ENCODE results near the gene SFRP5. TPM values are rescaled to one million over a fixed set of nuclear protein-coding genes. Genes with fewer than 3 reads are reported as not detected.

SFRP5 gene
- total RNA-seq, 1 donor from 2014 or later, result not detected

DNA sequence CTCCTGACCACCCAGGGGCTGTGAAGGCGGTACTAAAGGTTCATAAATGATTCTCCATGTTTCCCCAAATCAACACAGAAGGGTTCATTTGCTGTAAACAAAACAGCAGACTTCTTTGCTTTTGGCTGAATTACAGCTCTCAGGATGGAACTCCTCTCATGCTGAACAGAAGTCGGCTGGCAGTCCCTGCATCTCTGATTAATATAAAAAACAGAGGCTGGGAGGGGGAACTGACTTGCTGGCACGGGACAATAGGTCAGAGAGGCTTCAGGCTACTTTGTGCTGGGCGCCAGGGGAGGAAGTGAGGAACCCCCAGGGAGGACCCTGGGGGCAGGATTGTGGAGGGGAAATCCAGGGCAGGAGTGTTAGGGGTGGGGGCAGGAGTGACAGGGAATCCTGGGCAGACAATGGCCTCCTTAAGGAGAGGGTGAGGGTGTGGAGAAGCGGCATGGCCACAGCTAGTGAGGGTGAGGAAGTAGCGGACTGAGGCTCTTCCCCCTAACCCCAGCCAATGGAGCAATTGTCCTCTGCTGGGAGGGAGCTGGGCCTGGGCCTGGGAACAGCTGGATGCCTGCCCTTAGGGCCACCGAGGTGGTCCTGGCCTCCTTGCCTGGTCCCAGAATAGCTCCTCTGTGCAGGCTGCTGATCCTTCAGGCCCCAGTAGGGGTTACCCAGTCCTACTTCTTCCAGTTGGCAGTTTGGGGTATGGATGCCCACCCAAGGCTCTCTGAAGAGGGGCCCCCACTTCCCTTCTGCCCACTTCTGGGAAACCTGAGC, 9.2 kb upstream of the SFRP5 start:
- no peak for DNase-seq
- H3K4me3 Mint-ChIP-seq, result no peak overlapping the region
- H3K4me1 Mint-ChIP-seq, result peaks cover 8% of the 10 kb centered on the region
- H3K27ac Mint-ChIP-seq, result peak overlapping the region; percentile 43
- intact Hi-C loops (cut with micrococcal nuclease), result no loop called here
- no peaks in the 10 kb centered on the region for H3K36me3 Mint-ChIP-seq (ENCODE audit: low read depth)
- no peaks in the 10 kb centered on the region for H3K9me3 Mint-ChIP-seq
- H3K27me3 Mint-ChIP-seq, result peaks cover 1% of the 10 kb centered on the region

GRCh38 chr10:97779975-97780374, 8.2 kb upstream of the SFRP5 start:
- no peaks in the 10 kb centered on the region for H3K36me3 Mint-ChIP-seq (ENCODE audit: low read depth)
- H3K9me3 Mint-ChIP-seq, result no peaks in the 10 kb centered on the region
- H3K27ac Mint-ChIP-seq, result no peak overlapping the region
- intact Hi-C loops (cut with micrococcal nuclease), result no loop called here
- H3K27me3 Mint-ChIP-seq, result peaks cover 3% of the 10 kb centered on the region
- H3K4me3 Mint-ChIP-seq, result no peak overlapping the region
- peaks cover 8% of the 10 kb centered on the region for H3K4me1 Mint-ChIP-seq
- DNase-seq, result no peak

DNA sequence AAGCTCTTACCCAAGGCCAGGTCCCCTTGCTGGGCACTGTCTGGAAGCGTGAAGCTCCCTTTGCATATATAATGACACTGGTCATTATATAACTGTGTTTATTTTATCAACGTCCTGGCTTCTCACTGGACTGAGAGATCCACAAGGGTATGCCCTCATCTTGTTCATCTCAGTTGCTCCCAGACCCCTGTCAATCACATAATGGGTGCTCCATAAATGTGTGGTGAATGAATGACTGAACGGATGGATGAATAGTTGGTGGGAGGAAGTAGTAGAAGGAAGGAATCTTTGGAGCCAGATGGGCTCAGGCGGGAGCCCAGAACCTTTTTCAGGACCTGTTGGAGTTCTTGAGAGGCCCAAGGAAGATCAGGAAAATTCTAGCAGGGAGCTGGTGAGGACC, 7.7 kb upstream of the SFRP5 start:
- Mint-ChIP-seq H3K9me3 (no peaks in the 10 kb centered on the region), H3K36me3 (ENCODE audit: low read depth) (no peaks in the 10 kb centered on the region), H3K27ac (no peak overlapping the region), H3K27me3 (peaks cover 3% of the 10 kb centered on the region), H3K4me3 (no peak overlapping the region), H3K4me1 (peaks cover 8% of the 10 kb centered on the region)
- no peak for DNase-seq
- intact Hi-C loops (cut with micrococcal nuclease), result no loop called here

GRCh38 chr10:97778452-97779302, 6.9 kb upstream of the SFRP5 start:
- H3K27ac Mint-ChIP-seq, result no peak overlapping the region
- H3K4me1 Mint-ChIP-seq, result peaks cover 8% of the 10 kb centered on the region
- H3K36me3 Mint-ChIP-seq (ENCODE audit: low read depth), result no peaks in the 10 kb centered on the region
- peaks cover 7% of the 10 kb centered on the region for H3K27me3 Mint-ChIP-seq
- no peaks in the 10 kb centered on the region for H3K9me3 Mint-ChIP-seq
- no peak overlapping the region for H3K4me3 Mint-ChIP-seq
- intact Hi-C loops (cut with micrococcal nuclease), result no loop called here
- DNase-seq, result no peak

GRCh38 chr10:97777143-97777542, 5.3 kb upstream of the SFRP5 start:
- H3K36me3 Mint-ChIP-seq (ENCODE audit: low read depth), result no peaks in the 10 kb centered on the region
- intact Hi-C loops (cut with micrococcal nuclease), result no loop called here

DNA sequence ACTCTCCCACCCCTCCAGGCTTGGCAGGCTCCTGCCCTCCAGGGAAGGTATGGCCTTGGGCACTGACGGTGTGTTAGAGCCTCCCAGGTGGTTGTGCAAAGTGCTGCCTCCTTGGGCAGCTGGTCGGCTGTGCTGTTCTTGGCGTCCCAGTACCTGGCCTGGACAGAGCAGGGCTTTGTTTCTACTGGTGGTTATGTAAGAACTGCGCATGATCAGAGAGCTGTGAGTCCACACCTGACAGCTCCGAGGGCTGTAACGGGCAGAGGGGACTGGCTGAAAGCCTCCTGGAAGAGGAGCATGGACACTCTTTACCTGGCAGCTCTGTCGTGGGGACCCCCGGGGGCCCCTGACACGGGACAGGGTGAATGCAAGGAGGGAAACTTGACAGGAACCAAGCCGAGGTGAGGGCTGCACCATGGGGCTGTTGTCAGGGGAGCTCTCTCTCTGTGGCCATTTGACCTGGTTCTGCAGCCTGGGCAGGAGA, 3.1 kb upstream of the SFRP5 start:
- Mint-ChIP-seq H3K27ac (no peak overlapping the region), H3K4me1 (peaks cover 2% of the 10 kb centered on the region), H3K36me3 (ENCODE audit: low read depth) (no peaks in the 10 kb centered on the region), H3K9me3 (no peaks in the 10 kb centered on the region), H3K4me3 (no peak overlapping the region), H3K27me3 (peaks cover 40% of the 10 kb centered on the region)
- DNase-seq, result no peak
- intact Hi-C loops (cut with micrococcal nuclease), result no loop called here

More at GRCh38 chr10:97777143-97777542, 5.3 kb upstream of the SFRP5 start:
- Mint-ChIP-seq H3K27ac (no peak overlapping the region), H3K27me3 (peaks cover 21% of the 10 kb centered on the region), H3K9me3 (no peaks in the 10 kb centered on the region), H3K4me3 (no peak overlapping the region), H3K4me1 (peaks cover 8% of the 10 kb centered on the region)
- DNase-seq, result no peak

DNA sequence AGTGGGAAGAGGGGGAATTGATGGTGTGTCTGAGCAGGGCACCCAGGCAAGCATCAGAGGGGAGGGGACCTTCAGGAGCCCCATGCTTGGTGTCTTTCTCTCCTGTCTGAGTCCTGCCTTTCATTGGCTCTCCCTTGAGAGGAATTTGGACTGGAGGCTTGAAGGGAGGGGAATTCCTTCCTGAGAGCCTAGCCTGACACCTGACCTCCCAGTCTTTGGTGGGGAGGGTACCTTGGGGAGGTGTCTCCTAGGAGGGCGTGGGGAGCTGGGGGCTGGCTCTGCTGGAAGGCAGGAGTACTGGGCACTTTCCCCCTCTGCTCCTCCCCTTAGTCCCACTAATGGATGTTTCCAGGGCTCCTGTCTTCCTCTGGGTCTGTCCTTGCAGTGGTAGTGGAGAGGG, 1.3 kb upstream of the SFRP5 start:
- no peak overlapping the region for H3K4me3 Mint-ChIP-seq
- no peak for DNase-seq
- no peak overlapping the region for H3K27ac Mint-ChIP-seq
- peaks cover 46% of the 10 kb centered on the region for H3K27me3 Mint-ChIP-seq
- peaks cover 2% of the 10 kb centered on the region for H3K4me1 Mint-ChIP-seq
- intact Hi-C loops (cut with micrococcal nuclease), result no loop called here
- no peaks in the 10 kb centered on the region for H3K9me3 Mint-ChIP-seq
- H3K36me3 Mint-ChIP-seq (ENCODE audit: low read depth), result no peaks in the 10 kb centered on the region

DNA sequence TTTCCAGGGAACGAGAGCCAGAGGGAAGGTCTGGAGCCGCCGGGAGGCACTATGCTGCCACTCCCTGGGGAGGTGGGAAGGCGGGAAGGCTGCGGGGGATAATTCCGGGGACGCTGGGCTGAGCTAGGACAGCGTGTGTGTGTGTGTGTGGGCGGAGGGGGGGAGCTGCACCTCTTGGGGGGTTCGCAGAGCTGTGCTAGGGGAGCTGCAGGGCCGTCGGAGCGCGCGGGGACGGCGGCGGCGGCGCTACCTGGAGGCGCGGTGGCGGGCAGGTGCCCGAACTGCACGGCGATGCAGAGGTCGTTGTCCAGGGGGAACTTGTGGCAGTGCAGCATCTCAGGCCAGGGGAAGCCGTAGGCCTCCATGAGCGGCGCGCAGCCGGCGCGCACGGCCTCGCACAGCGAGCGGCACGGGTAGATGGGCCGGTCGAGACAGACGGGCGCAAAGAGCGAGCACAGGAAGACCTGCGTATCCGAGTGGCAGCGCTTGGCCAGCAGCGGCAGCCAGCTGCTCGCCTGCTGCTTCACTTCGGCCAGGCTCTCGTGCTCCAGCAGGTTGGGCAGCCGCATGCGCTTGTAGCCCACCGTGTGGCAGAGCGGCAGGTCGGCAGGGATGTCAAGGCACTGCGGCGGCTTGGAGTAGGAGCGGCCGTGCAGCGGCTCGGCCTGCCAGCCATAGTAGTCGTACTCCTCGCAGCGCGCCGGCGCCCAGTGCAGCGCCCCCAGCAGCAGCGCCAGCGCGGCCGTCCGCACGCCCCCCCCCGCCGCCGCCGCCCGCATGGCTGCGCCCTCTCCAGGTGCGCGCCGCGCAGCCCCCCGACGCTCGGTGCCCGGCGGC, 526 bp downstream of the SFRP5 start:
- peaks cover 46% of the 10 kb centered on the region for H3K27me3 Mint-ChIP-seq
- no peak for DNase-seq
- no peak overlapping the region for H3K4me3 Mint-ChIP-seq
- no peaks in the 10 kb centered on the region for H3K36me3 Mint-ChIP-seq (ENCODE audit: low read depth)
- H3K27ac Mint-ChIP-seq, result no peak overlapping the region
- intact Hi-C loops (cut with micrococcal nuclease), result no loop called here
- H3K9me3 Mint-ChIP-seq, result no peaks in the 10 kb centered on the region
- peaks cover 2% of the 10 kb centered on the region for H3K4me1 Mint-ChIP-seq

GRCh38 chr10:97770255-97770654, 1.5 kb downstream of the SFRP5 start:
- Mint-ChIP-seq H3K4me1 (peaks cover 2% of the 10 kb centered on the region), H3K27ac (no peak overlapping the region), H3K36me3 (ENCODE audit: low read depth) (no peaks in the 10 kb centered on the region), H3K9me3 (no peaks in the 10 kb centered on the region), H3K27me3 (peaks cover 45% of the 10 kb centered on the region), H3K4me3 (no peak overlapping the region)
- DNase-seq, result no peak
- intact Hi-C loops (cut with micrococcal nuclease), result no loop called here

- DNase-seq, result no peak
- H3K9me3 Mint-ChIP-seq, result no peaks in the 10 kb centered on the region
- peaks cover 40% of the 10 kb centered on the region for H3K27me3 Mint-ChIP-seq
- no peaks in the 10 kb centered on the region for H3K36me3 Mint-ChIP-seq (ENCODE audit: low read depth)
- H3K4me3 Mint-ChIP-seq, result no peak overlapping the region
- peaks cover 2% of the 10 kb centered on the region for H3K4me1 Mint-ChIP-seq
- no peak overlapping the region for H3K27ac Mint-ChIP-seq
- intact Hi-C loops (cut with micrococcal nuclease), result no loop called here
Measured at GRCh38 chr10:97768322-97769315, 3.2 kb downstream of the SFRP5 start.

- intact Hi-C loops (cut with micrococcal nuclease), result no loop called here
- peaks cover 1% of the 10 kb centered on the region for H3K36me3 Mint-ChIP-seq (ENCODE audit: low read depth)
- H3K27ac Mint-ChIP-seq, result no peak overlapping the region
- no peak overlapping the region for H3K4me3 Mint-ChIP-seq
- H3K27me3 Mint-ChIP-seq, result peaks cover 28% of the 10 kb centered on the region
- peaks cover 1% of the 10 kb centered on the region for H3K4me1 Mint-ChIP-seq
- no peaks in the 10 kb centered on the region for H3K9me3 Mint-ChIP-seq
- no peak for DNase-seq
Measured at GRCh38 chr10:97766996-97767924, 4.5 kb downstream of the SFRP5 start.

Measured in activated CD4-positive, alpha-beta T cell treated with anti-CD3 and anti-CD28 coated beads, Interleukin-2, amount 10 ng/mL, durations not matched to agents 24 days and 14 days (primary cell).